Activated CD4-positive, alpha-beta T cell treated with anti-CD3 and anti-CD28 coated beads, Interleukin-2, amount 10 ng/mL, durations not matched to agents 24 days and 14 days (primary cell): ENCODE data around the gene BBS9. TPM values are rescaled to one million over a fixed set of nuclear protein-coding genes. Genes with fewer than 3 reads are reported as not detected.

Experiments
- DNase-seq: peaks from one replicate; pipeline ENCODE4 v3.0.0; 2022
- H3K27ac Mint-ChIP-seq: one replicate; pipeline ENCODE4 v1.8.0; 2022; ENCODE audit warnings: mild to moderate bottlenecking, mixed read lengths
- H3K27me3 Mint-ChIP-seq: one replicate; pipeline ENCODE4 v1.8.0; 2022; ENCODE audit warnings: mixed read lengths
- H3K36me3 Mint-ChIP-seq: one replicate; pipeline ENCODE4 v1.8.0; 2022; ENCODE audit warnings: low read depth, mild to moderate bottlenecking, mixed read lengths
- H3K4me1 Mint-ChIP-seq: one replicate; pipeline ENCODE4 v1.8.0; 2021; ENCODE audit warnings: mixed read lengths
- H3K4me3 Mint-ChIP-seq: one replicate; pipeline ENCODE4 v1.8.0; 2022; ENCODE audit warnings: mild to moderate bottlenecking, moderate library complexity, mixed read lengths
- H3K9me3 Mint-ChIP-seq: one replicate; pipeline ENCODE4 v1.8.0; 2021; ENCODE audit warnings: mixed read lengths
- intact Hi-C: fragments of 100-400 bp; cut with micrococcal nuclease; formaldehyde crosslinking; loops from one replicate; pipeline ENCODE4 v1.15.1; 2023
- total RNA-seq: library from RNA; stranded (reverse); gene quantifications from 2 replicates; pipeline ENCODE4 v1.2.3, GENCODE V29; 2022

BBS9 gene
- total RNA-seq, 1 donor from 2014 or later: 4.3 TPM

GRCh38 chr7:33431543-33431942 is 302.2 kb downstream of the BBS9 start:
- no peaks in the 10 kb centered on the region for H3K27me3 Mint-ChIP-seq
- H3K27ac Mint-ChIP-seq: no peak overlapping the region
- no peaks in the 10 kb centered on the region for H3K36me3 Mint-ChIP-seq
- no peak overlapping the region for H3K4me3 Mint-ChIP-seq
- H3K4me1 Mint-ChIP-seq: no peaks in the 10 kb centered on the region
- H3K9me3 Mint-ChIP-seq: no peaks in the 10 kb centered on the region
- no peak for DNase-seq
- intact Hi-C loops: no loop called here

- Mint-ChIP-seq H3K4me3 (no peak overlapping the region), H3K27ac (no peak overlapping the region), H3K9me3 (no peaks in the 10 kb centered on the region), H3K4me1 (no peaks in the 10 kb centered on the region), H3K36me3 (no peaks in the 10 kb centered on the region), H3K27me3 (no peaks in the 10 kb centered on the region)
- no peak for DNase-seq
- intact Hi-C loops: no loop called here
Measured at GRCh38 chr7:33432821-33433220, 303.5 kb downstream of the BBS9 start.

- no peak for DNase-seq
- Mint-ChIP-seq H3K36me3 (no peaks in the 10 kb centered on the region), H3K9me3 (no peaks in the 10 kb centered on the region), H3K27ac (no peak overlapping the region), H3K4me1 (no peaks in the 10 kb centered on the region), H3K4me3 (no peak overlapping the region), H3K27me3 (no peaks in the 10 kb centered on the region)
- intact Hi-C loops: no loop called here
Measured at GRCh38 chr7:33433357-33433756, 304.0 kb downstream of the BBS9 start.

DNA sequence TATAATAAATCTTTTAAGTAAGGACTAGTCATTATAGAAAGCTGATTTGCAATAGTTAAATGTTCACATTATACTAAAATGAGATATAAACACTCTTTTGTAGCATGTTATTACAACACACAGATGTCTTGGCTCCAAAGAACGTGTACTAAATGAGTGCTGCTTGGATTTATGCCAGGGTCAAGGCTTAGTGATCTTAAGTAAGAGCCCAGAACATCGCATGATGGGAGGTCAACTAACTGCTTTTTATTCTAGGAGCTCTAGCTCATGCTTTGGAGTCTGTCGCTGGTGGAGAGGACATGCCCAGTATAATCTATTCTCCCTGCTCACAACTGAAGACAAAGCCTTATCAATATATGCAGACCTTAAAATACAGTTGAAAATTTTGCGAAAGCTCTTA is 315.1 kb downstream of the BBS9 start:
- Mint-ChIP-seq H3K9me3 (no peaks in the 10 kb centered on the region), H3K36me3 (no peaks in the 10 kb centered on the region), H3K27me3 (no peaks in the 10 kb centered on the region), H3K4me1 (no peaks in the 10 kb centered on the region), H3K27ac (no peak overlapping the region), H3K4me3 (no peak overlapping the region)
- DNase-seq: no peak
- intact Hi-C loops: no loop called here

DNA sequence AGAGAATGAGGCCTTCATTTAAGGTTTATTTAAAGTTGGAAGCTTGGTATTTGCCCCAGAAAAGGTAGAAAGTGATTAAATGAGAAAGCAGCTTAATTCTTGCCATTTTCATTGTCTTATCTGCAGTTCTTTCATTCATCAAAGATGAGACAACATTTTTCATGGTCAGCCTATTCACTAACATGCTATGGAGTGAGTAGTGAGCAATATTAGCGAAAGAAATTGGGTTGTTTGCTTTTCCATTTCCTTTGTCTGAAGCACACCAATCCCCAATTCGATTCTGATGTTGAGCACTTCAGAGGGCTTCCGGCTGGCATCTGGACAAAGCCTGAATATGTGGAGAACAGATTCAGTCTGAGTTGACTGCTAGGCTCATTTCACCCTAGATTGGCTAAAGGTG is 317.2 kb downstream of the BBS9 start:
- Mint-ChIP-seq H3K4me3 (no peak overlapping the region), H3K36me3 (no peaks in the 10 kb centered on the region), H3K4me1 (no peaks in the 10 kb centered on the region), H3K27me3 (no peaks in the 10 kb centered on the region), H3K9me3 (peaks cover 7% of the 10 kb centered on the region), H3K27ac (no peak overlapping the region)
- intact Hi-C loops: no loop called here
- no peak for DNase-seq

DNA sequence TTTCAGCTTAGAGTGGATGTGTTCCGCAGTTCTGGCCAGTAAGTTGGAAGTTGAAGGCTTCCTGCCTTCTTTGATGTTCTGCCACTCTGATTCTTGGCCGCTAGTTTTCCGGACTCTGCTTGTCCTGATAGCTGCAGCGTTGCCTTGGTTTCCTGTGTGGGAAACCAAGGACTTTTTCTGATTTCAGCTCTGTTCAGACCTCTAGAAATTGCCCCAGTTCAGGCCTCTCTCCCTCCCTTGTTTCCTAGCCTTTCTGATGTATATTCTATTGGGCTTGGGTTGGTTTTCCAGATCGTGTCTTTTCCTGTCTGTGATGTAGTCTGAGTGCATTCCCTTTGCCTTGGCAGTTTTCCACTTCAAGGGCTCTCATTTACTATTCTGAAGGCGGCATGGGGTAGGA is 318.7 kb downstream of the BBS9 start:
- Mint-ChIP-seq H3K27ac (no peak overlapping the region), H3K27me3 (no peaks in the 10 kb centered on the region), H3K4me3 (no peak overlapping the region), H3K36me3 (no peaks in the 10 kb centered on the region), H3K4me1 (no peaks in the 10 kb centered on the region), H3K9me3 (peaks cover 7% of the 10 kb centered on the region)
- DNase-seq: no peak
- intact Hi-C loops: no loop called here

DNA sequence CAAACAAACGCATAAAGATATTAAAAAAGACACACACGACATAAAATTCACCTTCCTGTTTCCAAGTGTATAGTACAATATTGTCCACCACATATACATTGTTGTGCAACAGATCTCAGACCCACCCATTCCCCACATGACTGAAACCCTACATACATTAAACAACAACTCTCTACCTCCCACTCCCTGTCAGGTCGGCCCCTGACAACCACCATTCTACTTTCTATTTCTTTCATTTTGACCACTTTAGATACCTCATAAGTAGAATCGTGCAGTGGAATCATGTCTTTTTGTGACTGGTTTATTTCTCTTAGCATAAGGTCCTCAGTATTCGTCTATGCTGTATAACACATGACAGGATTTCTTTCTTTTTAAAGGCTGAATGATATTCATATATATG is 320.5 kb downstream of the BBS9 start:
- Mint-ChIP-seq H3K36me3 (no peaks in the 10 kb centered on the region), H3K4me1 (no peaks in the 10 kb centered on the region), H3K4me3 (no peak overlapping the region), H3K9me3 (peaks cover 7% of the 10 kb centered on the region), H3K27me3 (no peaks in the 10 kb centered on the region), H3K27ac (no peak overlapping the region)
- intact Hi-C loops: no loop called here
- DNase-seq: no peak

DNA sequence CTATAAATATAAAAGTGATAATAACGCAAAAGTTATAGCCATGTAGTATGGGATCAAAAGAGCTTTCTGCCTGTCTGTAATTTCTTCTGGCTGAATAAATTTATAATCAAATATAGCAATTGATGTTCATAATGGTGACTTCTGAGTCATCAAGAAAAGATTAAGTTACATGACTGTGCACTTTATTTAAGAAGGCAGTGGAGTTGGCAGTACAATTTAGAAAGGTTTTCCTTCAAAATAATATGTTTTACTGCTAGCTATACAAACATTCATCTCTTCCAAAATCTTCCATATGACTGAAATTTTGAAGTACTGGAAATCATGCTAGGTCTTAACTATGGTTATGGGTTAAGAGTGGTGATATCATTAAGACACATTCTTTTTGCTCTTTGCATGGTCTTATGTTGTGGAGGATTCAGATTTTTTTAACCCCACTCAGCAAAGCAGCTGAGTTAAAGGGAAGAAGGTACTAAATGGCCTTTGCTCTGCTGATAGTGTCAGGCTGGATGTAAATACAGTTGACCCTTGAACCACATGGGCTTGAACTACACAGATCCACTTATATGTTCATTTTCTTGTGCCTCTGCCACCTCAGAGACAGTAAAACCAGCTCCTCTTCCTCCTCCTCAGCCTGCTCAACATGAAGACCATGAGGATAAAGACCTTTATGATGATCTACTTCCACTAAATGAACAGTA is 323.6 kb downstream of the BBS9 start:
- intact Hi-C loops: no loop called here
- H3K9me3 Mint-ChIP-seq: peaks cover 7% of the 10 kb centered on the region
- no peaks in the 10 kb centered on the region for H3K4me1 Mint-ChIP-seq
- H3K4me3 Mint-ChIP-seq: no peak overlapping the region
- no peaks in the 10 kb centered on the region for H3K36me3 Mint-ChIP-seq
- H3K27me3 Mint-ChIP-seq: no peaks in the 10 kb centered on the region
- no peak for DNase-seq
- H3K27ac Mint-ChIP-seq: no peak overlapping the region

DNA sequence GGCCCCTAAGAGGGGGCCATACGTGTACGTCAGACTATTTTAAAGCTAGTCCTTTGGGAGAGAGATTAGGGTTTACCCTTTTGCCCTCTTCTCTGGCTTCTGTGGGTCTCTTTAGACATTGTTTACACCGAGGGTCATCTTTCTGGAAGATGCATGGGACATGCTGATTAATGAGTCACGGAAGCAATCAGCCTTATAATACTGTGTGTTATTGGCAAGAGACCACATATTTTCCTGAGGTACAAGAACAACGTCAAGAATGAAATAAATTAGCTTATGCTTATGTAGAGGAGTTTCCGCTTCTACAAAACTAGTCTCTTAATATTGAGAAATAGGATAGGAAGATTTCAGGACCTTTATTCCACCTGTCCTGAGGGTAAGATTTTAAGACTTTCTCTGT is 327.7 kb downstream of the BBS9 start:
- Mint-ChIP-seq H3K36me3 (no peaks in the 10 kb centered on the region), H3K27me3 (no peaks in the 10 kb centered on the region), H3K4me3 (no peak overlapping the region), H3K9me3 (no peaks in the 10 kb centered on the region), H3K27ac (no peak overlapping the region), H3K4me1 (no peaks in the 10 kb centered on the region)
- DNase-seq: no peak
- intact Hi-C loops: no loop called here

- Mint-ChIP-seq H3K4me3 (no peak overlapping the region), H3K27ac (no peak overlapping the region), H3K4me1 (no peaks in the 10 kb centered on the region), H3K9me3 (no peaks in the 10 kb centered on the region), H3K27me3 (no peaks in the 10 kb centered on the region), H3K36me3 (no peaks in the 10 kb centered on the region)
- intact Hi-C loops: no loop called here
- DNase-seq: no peak
Measured at GRCh38 chr7:33458581-33458980, 329.2 kb downstream of the BBS9 start.

DNA sequence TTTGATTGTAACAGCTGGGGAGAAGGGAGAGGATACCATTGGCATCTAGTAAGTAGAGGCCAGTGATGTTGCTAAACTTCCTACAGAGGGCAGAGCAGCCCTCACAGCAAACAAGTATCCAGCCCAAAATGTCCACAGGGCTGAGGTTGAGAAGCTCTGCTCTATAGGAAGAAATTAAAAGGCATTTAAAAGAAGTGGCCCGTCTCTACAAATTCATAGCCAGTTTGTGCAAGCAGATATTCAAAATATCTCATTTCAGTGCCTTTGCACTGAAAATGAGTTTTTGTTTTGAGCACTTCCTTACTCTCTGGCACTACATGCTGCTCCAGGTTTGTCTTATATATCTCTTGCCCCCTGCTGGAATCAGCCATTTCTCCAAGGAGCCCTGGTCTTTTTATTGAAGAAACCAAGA is 330.0 kb downstream of the BBS9 start:
- H3K4me1 Mint-ChIP-seq: no peaks in the 10 kb centered on the region
- no peak for DNase-seq
- H3K9me3 Mint-ChIP-seq: no peaks in the 10 kb centered on the region
- H3K36me3 Mint-ChIP-seq: no peaks in the 10 kb centered on the region
- intact Hi-C loops: no loop called here
- no peaks in the 10 kb centered on the region for H3K27me3 Mint-ChIP-seq
- no peak overlapping the region for H3K4me3 Mint-ChIP-seq
- H3K27ac Mint-ChIP-seq: no peak overlapping the region

GRCh38 chr7:33463131-33463530 is 333.8 kb downstream of the BBS9 start:
- Mint-ChIP-seq H3K4me3 (no peak overlapping the region), H3K27ac (no peak overlapping the region), H3K27me3 (no peaks in the 10 kb centered on the region), H3K9me3 (no peaks in the 10 kb centered on the region), H3K36me3 (no peaks in the 10 kb centered on the region), H3K4me1 (no peaks in the 10 kb centered on the region)
- DNase-seq: no peak
- intact Hi-C loops: no loop called here

DNA sequence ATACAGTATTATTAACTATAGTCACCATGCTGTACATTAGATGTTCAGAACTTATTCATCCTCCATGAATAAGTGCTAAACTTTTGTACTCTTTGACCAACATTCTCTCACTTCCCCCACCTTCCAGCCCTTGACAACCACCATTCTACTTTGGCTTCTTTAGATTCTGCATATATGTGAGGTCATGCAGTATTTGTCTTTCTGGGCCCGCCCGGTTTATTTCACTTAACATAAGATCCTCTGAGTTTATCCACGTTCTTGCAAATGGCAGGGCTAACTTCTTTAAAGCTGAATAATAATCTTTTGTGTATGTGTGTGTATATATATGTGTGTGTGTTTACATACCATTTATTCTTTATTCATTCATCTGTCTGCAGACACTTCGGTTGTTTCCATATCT is 336.8 kb downstream of the BBS9 start:
- no peak overlapping the region for H3K27ac Mint-ChIP-seq
- no peaks in the 10 kb centered on the region for H3K9me3 Mint-ChIP-seq
- H3K36me3 Mint-ChIP-seq: no peaks in the 10 kb centered on the region
- no peak overlapping the region for H3K4me3 Mint-ChIP-seq
- DNase-seq: no peak
- no peaks in the 10 kb centered on the region for H3K27me3 Mint-ChIP-seq
- H3K4me1 Mint-ChIP-seq: no peaks in the 10 kb centered on the region
- intact Hi-C loops: no loop called here

GRCh38 chr7:33471636-33472242 is 342.4 kb downstream of the BBS9 start:
- peaks cover 3% of the 10 kb centered on the region for H3K9me3 Mint-ChIP-seq
- no peaks in the 10 kb centered on the region for H3K4me1 Mint-ChIP-seq
- no peak overlapping the region for H3K27ac Mint-ChIP-seq
- H3K4me3 Mint-ChIP-seq: no peak overlapping the region
- intact Hi-C loops: no loop called here
- no peaks in the 10 kb centered on the region for H3K27me3 Mint-ChIP-seq
- H3K36me3 Mint-ChIP-seq: no peaks in the 10 kb centered on the region
- no peak for DNase-seq
